HG03460 (cell line): ENCODE measurements around the gene PRAC2.

ENCODE experiments used
- ATAC-seq: cut with Tn5 transposase; IDR thresholded peaks from one replicate; pipeline ENCODE4 v1.9.1; 2021; ENCODE audit not compliant: unreplicated experiment

Gene PRAC2

DNA sequence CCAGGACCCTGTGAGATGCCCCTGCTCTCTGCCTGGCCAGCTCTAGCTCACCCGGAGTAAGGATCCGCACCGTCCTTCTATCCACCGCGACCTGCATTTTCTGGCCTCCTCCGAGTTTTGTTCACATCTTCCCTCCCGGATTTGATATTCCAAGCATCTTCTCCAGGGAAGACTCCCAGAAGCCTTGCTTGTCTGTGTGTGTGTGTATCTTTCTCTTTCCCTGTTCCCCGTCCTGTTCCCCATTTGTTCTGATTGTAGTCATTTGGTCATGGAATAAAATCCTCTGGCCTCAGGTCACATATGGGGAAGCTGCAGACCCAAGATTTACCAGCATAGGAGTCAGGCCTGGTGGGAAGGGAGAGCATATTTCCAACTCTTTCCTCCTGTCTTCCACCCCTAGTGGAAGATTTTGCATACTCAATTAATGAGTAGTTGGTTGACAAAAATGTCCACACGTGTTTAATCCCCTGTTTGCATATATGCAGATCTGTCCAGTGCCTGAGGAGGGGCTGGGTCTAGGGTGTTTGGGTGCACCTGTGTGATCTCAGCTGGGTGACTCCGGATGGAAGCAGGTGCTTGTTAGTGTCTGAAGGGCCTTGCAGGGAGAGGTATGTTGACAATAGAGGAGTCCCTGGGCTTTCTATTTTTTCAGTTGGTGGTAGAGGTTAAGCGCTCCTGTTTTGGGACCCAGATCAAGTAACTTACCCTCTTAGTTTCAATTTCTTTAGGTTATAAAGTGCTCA lies 2.5 kb upstream of the PRAC2 start:
- ATAC-seq, result no peak

DNA sequence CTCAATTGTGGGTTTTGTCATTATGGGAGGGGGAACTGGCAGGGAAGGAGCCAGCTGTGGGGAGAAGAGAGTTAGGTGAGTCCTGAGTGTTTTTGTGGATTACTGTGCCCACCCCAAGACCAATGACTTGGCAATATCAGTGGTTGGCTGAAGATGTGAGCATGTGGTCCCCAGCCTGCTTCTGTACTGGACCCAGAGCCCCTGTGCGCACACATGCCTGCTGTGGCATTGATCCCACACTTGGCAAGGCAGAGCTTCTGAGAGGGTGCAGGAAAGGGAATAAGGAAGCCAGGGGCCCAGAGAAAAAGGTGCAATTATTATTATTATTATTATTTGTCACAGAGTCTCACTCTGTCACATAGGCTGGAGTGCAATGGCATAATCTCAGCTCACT lies 2.0 kb upstream of the PRAC2 start:
- ATAC-seq, result no peak

- ATAC-seq, result no peak
Observed at GRCh38 chr17:48722201-48722907, 631 bp upstream of the PRAC2 start, which contains the start of gene PRAC1. Gene PRAC1, minus strand, starts transcription at chr17:48722518. Its CDS starts 126 bp downstream, at chr17:48722392.

DNA sequence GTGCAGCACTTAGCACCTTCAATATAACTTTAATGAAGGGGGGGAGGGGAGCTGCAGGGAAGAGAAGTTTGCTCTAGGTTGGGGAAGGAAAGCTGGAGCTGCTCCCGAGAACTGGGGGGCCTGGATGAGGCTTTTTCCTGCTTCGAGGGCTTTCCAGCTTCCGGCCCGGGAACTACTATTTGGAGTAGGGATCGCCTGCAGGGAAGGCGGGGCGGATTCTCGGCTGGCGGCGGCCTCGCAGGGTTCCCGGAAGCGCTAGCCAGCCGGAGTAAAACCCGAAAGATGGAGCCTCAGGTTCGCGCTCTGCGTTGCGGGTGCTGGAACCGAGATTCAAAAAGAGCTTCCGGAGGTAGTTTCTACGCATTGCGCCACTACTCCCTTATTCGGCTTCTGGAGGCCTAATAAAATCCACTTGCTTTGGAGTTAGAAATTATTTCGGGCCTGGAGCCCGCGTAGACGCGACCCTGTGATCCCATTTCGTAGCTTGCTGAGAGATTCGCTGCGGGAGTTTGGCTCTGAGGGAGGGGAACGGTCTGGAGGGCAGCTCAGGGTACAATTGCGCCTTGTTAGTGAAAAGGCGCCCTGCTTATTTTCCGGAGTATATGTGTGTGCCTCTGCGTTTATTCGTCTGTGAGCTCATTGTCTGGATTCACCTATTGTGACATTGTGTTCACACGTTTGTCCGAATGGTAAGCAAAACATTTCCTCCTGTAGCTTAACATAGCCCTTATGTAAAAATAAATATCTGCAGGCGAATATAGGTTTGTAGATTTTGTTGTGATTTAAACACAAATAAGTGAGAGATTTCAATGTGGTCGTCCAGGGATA lies 652 bp downstream of the PRAC2 start:
- no peak for ATAC-seq

DNA sequence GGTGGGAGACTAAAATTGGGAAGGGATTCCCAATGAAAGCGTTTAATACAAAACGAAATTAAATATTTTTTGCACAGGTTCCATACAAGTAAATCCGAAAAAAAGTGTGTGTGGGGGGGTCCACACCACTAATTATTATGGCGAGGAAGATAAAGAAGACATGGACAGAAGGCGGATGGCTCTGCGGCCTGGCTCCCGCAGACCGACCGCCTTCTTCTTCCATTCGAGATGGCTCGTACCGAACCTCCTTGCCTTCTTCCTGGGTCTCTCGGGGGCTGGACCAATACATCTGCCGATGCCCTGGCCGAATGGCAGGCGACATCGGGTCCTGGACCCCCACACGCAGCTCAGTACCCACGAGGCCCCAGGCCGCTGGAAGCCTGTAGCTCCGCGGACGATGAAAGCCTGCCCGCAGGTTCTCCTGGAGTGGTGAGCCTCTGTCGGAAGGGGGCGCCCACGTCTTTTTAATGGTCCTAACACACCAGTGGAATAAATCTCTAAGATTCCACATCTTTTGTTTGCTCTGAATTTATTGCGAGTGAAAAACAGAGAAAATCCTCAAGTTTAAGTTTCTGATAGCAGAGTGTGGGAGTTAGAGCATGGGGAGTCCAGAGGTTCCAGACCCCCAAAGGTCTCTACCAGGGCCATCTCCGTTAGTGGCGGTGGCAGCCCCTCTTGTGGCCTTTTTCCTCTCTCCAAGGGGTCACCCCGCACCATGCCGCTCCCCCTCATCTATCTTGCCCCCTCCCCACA lies 1.4 kb downstream of the PRAC2 start:
- ATAC-seq, result no peak

DNA sequence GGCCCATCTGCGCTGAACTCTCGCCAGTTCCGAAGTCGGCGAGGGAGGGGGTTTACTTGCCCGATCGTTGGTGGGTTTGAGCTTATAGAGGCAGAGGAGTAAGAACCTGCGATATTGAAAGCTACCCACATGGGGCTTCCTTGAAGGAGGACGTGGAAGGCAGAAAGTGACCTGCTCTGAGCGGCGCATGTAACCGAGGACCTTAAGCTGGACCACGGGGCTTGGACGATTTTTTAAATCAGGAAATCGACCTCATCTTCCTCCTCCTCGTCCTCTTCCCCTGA lies 2.0 kb downstream of the PRAC2 start:
- no peak for ATAC-seq

GRCh38 chr17:48725288-48726064 lies 2.5 kb downstream of the PRAC2 start:
- ATAC-seq, result no peak

- no peak for ATAC-seq
Observed at GRCh38 chr17:48726114-48726915, 3.3 kb downstream of the PRAC2 start.

DNA sequence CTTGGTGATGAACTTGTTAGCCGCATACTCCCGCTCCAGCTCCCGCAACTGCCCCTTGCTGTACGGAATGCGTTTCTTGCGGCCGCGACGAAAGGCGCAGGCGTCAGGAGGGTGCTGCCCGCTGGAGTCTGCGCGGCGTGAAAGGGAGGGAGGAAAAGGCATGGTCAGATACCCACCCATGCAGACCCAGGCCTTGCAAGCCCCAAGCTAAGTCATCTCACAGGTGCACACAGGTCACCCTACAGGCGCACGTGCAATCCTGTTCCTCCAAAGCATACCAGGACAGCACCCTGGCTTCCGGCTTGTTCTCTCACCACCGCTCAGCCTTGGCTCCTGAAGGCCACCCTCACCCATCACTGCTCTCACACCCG lies 3.9 kb downstream of the PRAC2 start:
- ATAC-seq, result no peak

DNA sequence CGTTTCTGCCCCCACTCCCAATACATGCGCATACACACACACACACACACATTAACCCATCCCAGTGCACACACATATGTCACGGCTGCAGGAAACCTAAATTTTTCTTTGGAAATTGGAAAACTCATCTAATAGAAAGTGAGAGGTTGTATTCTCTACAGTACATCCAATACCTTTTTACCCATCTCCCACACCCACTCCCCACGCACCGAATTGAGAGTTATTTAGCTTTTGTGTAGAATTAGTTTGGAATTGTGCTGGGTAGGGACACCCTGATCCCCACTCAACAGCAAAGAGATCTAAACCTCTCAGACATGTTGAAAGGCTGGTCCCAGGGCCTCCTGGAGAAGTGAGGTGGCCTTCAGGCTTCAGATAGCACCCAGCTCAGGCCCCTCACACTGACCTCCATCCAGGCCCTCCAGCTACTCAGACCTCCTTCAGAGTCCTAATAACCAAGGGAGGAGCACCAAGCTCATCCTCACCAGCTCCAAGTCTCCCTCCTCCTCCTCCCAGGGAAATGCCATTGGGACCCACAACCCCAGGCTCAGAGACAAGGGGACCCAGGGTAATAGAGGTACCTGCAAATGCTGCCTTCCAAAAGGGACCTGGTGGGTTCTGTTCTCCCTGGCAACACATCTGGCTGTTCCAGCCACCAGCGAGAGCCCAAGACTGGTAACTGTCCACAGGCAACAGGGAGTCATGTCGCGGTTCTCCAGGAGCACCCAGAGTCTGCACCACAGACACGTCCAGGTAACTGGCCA lies 4.6 kb downstream of the PRAC2 start:
- ATAC-seq, result no peak

DNA sequence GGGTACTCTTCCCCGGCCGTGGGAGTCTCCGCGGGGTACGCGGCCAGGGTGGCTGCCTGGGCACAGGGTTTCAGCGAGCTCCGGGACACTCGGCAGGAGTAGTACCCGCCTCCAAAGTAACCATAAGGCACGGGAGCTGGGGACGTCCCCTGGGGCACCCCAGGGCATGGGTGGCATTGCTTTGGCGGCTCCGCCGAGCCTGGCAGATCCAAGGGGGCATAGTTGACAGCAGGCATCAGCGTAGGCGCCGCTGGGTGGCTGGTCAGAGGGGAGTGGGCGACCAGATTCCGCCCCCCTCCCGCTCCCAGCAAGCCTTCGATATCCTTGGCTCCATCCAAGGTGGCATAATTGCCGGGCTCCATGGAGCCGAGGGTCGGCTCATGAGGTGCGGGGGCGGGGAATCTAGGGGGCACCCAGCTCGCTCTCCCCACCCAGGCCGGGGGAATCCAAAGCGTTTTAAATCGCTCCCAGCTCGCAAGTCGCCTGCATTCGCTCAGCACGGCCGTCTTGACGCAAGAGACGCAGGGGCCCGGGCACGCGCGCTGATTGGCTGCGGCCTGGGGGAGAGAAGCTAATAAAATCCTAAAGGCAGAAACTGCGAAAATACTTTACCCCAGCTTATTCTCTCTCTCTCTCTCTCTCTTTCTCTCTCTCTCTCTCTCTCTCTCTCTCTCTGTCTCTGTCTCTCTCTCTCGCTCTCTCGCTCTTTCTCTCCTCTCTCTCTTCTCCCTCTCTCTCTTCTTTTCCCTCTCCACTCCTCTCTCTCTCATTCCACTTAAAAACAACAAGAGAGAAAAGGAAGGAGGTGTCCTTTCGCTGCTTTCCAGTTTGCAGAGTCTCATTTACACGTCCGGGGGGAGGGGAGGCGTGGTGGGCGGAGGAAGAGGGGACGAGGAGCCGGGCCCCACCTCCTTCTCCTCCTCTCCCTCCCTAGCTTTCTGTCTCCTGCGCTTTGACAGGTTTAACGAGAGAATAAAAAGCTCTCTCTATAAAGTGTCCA lies 5.5 kb downstream of the PRAC2 start, which contains the start of gene HOXB13:
Gene HOXB13 (minus strand): TSS at position 519 of the 1,000 bp plus-strand sequence. CDS start 157 bp downstream, at position 362.
- no peak for ATAC-seq

DNA sequence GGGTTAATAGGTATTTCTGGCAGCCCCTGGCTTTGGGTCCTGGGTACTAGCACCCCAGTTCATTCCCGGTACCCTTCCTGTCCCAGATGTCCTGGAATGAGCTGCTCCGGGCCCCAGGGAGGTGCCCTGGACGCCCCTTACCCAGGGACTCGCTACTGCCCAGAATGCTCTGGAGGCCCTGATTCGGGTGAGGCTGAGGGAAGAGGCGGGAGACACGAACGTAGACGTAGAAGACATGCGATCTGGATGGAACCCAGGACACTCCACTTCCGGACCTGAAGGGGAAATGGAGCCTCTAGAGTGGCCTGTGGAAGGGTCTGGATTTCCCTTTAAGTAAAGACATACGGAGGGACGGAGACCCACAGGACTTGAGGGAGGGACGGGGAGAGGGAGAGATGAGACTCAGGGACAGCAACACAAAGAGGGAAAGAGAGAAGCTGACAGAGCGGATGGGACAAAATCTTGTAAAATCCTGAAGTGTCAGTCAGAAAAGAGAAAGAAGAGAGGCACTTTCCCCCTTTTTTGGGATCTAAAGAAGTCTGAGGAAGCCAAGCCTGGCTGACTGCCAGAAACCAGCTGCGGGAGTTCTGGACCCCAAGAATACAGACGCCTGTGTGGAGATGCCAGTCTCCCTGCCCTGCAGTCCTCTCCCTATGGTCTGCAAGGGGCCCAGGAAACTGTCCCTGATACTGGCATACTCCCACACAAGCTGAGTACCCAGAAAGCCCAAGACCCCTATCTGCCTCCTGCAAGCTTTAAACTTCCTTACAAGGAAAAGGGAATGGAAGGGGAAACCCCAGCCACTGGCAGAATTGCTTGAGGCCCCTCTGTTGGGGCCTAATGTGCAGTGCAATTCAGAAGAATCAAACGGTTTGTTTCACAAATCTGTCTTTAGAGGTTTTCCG lies 6.6 kb downstream of the PRAC2 start:
- no peak for ATAC-seq

GRCh38 chr17:48730240-48730550 lies 7.2 kb downstream of the PRAC2 start:
- ATAC-seq, result no peak

- no peak for ATAC-seq
Observed at GRCh38 chr17:48731355-48731754, 8.4 kb downstream of the PRAC2 start.

DNA sequence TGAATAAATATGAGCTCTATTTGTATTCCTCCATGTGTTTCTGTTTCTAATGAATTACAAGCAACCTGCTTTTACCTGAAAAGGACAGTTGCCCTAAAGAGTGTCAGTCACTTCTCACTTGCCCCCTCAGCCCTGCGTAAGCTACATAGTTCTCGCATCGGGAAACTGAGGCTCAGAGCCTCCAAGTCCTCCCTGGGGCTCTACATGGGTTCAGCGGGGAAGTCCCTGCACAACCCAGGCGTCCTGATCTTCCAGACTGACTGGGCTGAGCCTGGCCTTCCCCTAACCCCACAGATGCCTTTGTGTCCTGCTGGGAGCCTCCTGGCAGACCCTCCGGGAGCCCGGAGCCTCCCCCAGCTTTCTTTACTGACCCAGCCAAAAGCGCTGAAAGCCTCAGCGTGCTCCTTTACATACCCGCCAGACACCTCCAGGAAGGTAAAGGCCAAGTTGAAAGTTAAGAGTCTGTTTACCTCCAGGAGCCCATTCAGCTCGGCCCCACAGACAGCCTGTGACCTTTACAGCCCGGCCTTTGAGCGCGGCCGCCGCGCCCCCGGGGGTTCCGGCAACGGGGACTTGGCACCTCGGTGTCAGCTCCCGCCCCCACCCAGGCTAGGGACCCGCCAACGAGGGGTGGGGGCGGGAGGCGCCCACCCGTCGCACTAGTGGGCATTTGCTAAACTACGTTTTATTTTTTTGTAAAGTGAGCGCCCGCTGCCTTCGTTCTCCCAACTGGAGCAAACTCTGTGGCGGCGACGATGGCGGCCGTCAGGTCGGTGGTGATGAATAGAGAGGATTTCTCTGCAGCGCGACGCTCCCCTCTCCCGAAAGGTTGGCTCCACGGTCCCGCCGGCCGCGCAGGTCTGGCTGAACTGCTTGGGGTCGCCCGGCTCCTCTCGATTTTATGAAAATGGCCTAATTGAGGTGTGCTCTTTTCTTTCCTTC lies 10.0 kb downstream of the PRAC2 start:
- no peak for ATAC-seq
